Smooth muscle cell (in vitro differentiated cells): ENCODE measurements around the gene CFP. TPM values are rescaled to one million over a fixed set of nuclear protein-coding genes. Genes with fewer than 3 reads are reported as not detected.
A peak's percentile ranks its signal among the peaks of the same experiment; 100 is the strongest.

Experiments
- DNase-seq: peaks from one replicate; lab custom pipeline; 2025; ENCODE audit not compliant: unreplicated experiment; lab: John Stamatoyannopoulos, UW
- H2AFZ ChIP-seq: fragments of 200-600 bp; sonication (generic); 2 replicates; pipeline ENCODE4 v1.6.0; 2016; ENCODE audit warnings: antibody characterized with exemption, low read depth, mild to moderate bottlenecking
- H3F3A ChIP-seq: fragments of 200-600 bp; sonication (generic); 2 replicates; pipeline ENCODE4 v1.6.0; 2017; ENCODE audit warnings: antibody characterized with exemption, low read depth
- H3K27ac ChIP-seq: fragments of 200-600 bp; sonication (generic); 2 replicates; pipeline ENCODE4 v1.5.1; 2016; ENCODE audit warnings: low read depth, mild to moderate bottlenecking
- H3K27me3 ChIP-seq: fragments of 200-600 bp; sonication (generic); 2 replicates; pipeline ENCODE4 v1.6.1; 2016; ENCODE audit warnings: low read depth, mild to moderate bottlenecking
- H3K36me3 ChIP-seq: fragments of 200-600 bp; sonication (generic); 2 replicates; pipeline ENCODE4 v1.5.1; 2016; ENCODE audit warnings: low read depth
- H3K4me1 ChIP-seq: fragments of 200-600 bp; sonication (generic); 2 replicates; pipeline ENCODE4 v1.5.1; 2016; ENCODE audit warnings: low read depth
- H3K4me2 ChIP-seq: fragments of 200-600 bp; sonication (generic); 2 replicates; pipeline ENCODE4 v1.6.0; 2016; ENCODE audit warnings: mild to moderate bottlenecking
- H3K4me3 ChIP-seq: fragments of 200-600 bp; sonication (generic); 2 replicates; pipeline ENCODE4 v1.5.1; 2016; ENCODE audit warnings: mild to moderate bottlenecking
- H3K79me2 ChIP-seq: fragments of 200-600 bp; sonication (generic); 2 replicates; pipeline ENCODE4 v1.6.0; 2016; ENCODE audit warnings: low read depth, mild to moderate bottlenecking
- H3K9ac ChIP-seq: fragments of 200-600 bp; sonication (generic); 2 replicates; pipeline ENCODE4 v1.6.0; 2016; ENCODE audit warnings: low read depth
- H3K9me3 ChIP-seq: fragments of 200-600 bp; sonication (generic); replicated peaks from 2 replicates; pipeline ENCODE4 v1.5.1; 2016; ENCODE audit warnings: low read depth
- H4K20me1 ChIP-seq: fragments of 200-600 bp; sonication (generic); 2 replicates; pipeline ENCODE4 v1.6.0; 2016; ENCODE audit warnings: low read depth
- WGBS: methylation state at CpG from one replicate; pipeline ENCODE4 v1.1.7; 2016; ENCODE audit warnings: low lambda C conversion rate; 5-methylcytosine and 5-hydroxymethylcytosine counted together
- polyA plus RNA-seq: library from polyadenylated mRNA; unstranded; fragments of >200 nt; fragmentation: Nextera tagmentation; extraction: Ambion mirVana; gene quantifications from 2 replicates; pipeline ENCODE4 v1.2.1, GENCODE V29; 2016
- total RNA-seq: library from RNA; depleted of rRNA; stranded (reverse); fragments of >200 nt; gene quantifications from 2 replicates; pipeline ENCODE4 v1.2.3, GENCODE V29; 2014
- TF ChIP-seq, protein P1 (sequence below): fragments of 200-600 bp; sonication (generic); IDR thresholded peaks from 2 replicates; pipeline ENCODE4 v1.5.1; 2017; ENCODE audit warnings: borderline replicate concordance, mild to moderate bottlenecking, antibody characterized with exemption; ENCODE audit not compliant: insufficient read depth, poor library complexity, severe bottlenecking

The CFP gene
- total and polyA plus RNA-seq, 2 experiments from 2014 or later: 0.58 to 1.3 TPM

DNA sequence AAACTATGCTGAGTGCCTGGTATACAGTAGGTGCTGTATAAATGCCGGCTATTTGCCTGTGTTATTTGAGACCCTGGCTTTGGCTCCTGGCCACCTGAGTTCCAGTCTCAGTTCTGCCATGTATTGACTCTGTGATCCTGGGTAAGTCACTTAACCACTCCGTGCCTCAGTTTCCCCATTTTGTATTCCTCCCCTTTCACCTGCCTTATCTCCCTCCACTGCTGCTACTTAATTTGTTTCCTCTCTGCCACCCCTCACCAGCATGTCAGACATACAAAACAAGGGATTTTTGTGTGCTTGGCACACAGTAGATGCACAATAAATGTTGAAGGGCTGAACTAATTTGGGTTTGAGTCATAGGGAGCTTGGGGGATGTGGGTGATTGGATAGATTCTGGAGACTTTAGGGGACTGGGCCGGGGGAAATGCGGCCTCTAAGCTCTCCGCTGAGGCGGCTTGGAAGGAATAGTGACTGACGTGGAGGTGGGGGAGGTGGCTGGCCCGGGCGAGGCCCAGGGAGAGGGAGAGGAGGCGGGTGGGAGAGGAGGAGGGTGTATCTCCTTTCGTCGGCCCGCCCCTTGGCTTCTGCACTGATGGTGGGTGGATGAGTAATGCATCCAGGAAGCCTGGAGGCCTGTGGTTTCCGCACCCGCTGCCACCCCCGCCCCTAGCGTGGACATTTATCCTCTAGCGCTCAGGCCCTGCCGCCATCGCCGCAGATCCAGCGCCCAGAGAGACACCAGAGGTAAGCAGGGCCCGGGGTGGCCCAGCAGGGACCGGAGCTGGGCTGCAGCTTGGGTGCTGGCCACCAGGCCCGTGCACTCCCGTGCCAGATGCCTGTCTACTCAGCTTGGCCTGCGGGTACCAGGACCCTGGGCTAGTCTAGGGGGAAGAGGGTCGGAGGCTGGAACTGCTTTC lies 47.7 kb downstream of the CFP start, which contains the start of gene TIMP1:
Gene TIMP1 (plus strand): TSS at position 706 of the 917 bp plus-strand sequence. CDS start 980 bp downstream, outside the sequence.
- H3K4me1 ChIP-seq: no peaks in the 10 kb centered on the region
- peaks cover 29% of the 10 kb centered on the region for H4K20me1 ChIP-seq
- peaks cover 17% of the 10 kb centered on the region for H3K79me2 ChIP-seq
- 53% methylated on average over 24 of the region's 28 CpGs for WGBS
- H3K36me3 ChIP-seq: no peaks in the 10 kb centered on the region
- H3K27ac ChIP-seq: peak within 1 kb of the TSS; percentile 76
- no peaks in the 10 kb centered on the region for H3K27me3 ChIP-seq
- no peaks in the 10 kb centered on the region for H3F3A ChIP-seq
- H3K9me3 ChIP-seq: no peaks in the 10 kb centered on the region
- peak within 1 kb of the TSS; percentile 64 for H3K4me3 ChIP-seq
- TF ChIP-seq, protein P1, sequence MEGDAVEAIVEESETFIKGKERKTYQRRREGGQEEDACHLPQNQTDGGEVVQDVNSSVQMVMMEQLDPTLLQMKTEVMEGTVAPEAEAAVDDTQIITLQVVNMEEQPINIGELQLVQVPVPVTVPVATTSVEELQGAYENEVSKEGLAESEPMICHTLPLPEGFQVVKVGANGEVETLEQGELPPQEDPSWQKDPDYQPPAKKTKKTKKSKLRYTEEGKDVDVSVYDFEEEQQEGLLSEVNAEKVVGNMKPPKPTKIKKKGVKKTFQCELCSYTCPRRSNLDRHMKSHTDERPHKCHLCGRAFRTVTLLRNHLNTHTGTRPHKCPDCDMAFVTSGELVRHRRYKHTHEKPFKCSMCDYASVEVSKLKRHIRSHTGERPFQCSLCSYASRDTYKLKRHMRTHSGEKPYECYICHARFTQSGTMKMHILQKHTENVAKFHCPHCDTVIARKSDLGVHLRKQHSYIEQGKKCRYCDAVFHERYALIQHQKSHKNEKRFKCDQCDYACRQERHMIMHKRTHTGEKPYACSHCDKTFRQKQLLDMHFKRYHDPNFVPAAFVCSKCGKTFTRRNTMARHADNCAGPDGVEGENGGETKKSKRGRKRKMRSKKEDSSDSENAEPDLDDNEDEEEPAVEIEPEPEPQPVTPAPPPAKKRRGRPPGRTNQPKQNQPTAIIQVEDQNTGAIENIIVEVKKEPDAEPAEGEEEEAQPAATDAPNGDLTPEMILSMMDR: no peak
- no peak within 1 kb of the TSS for H2AFZ ChIP-seq
- peak; percentile 49 for DNase-seq
- peak within 1 kb of the TSS; percentile 86 for H3K4me2 ChIP-seq
- peak within 1 kb of the TSS; percentile 74 for H3K9ac ChIP-seq

DNA sequence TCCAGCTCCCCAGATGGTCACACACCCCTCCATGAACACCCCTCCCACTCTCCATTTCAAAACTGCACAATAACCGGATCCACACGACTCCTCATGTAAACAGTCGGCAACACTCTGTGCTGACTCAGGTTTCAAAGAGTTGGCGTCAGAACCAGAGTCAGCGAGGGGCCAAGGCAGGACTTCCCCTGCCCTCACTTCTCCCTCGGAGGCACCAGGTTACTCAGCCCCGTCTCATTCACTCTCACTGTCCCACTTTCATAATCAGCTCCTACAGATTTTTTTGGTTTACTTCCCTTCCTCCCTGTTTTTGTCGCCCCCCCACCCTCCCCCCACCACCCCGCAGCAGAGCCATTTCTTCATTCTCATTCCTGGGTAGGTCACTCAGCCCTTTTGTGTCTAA lies 50.2 kb downstream of the CFP start:
- H3K4me1 ChIP-seq: no peaks in the 10 kb centered on the region
- H3K4me2 ChIP-seq: no peak overlapping the region
- no peaks in the 10 kb centered on the region for H3K27me3 ChIP-seq
- 36% methylated on average over 9 of the region's 9 CpGs for WGBS
- no peak overlapping the region for H3K9ac ChIP-seq
- H3K79me2 ChIP-seq: peaks cover 17% of the 10 kb centered on the region
- H3F3A ChIP-seq: no peaks in the 10 kb centered on the region
- peak overlapping the region; percentile 56 for H3K27ac ChIP-seq
- no peak overlapping the region for H3K4me3 ChIP-seq
- DNase-seq: no peak
- H3K9me3 ChIP-seq: no peaks in the 10 kb centered on the region
- no peak overlapping the region for H2AFZ ChIP-seq
- H3K36me3 ChIP-seq: no peaks in the 10 kb centered on the region
- TF ChIP-seq, protein P1: no peak
- H4K20me1 ChIP-seq: peaks cover 12% of the 10 kb centered on the region

DNA sequence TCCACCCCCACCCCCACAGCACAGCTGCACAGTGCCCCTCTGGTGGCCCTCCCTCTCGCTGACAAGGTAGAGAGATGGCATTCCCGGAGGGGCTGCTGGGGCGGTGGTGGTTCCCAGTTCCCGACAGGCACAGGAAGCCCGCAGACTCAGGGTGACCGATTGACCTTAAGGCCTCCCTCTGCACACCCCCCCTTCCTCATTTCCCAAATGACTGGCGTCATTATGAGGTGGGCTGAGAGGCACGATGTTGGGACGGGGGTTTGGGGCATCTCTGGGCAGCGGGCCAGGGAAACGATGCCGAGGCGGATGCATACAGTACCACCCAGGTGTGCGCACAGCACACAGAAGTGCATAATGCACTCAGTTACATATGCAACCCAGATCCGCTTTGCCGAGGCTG lies 51.0 kb downstream of the CFP start:
- Histone ChIP-seq H4K20me1 (peaks cover 4% of the 10 kb centered on the region), H3K27me3 (no peaks in the 10 kb centered on the region), H3K4me1 (no peaks in the 10 kb centered on the region), H3K9ac (no peak overlapping the region), H3K4me3 (no peak overlapping the region), H3K79me2 (peaks cover 9% of the 10 kb centered on the region), H3F3A (no peaks in the 10 kb centered on the region), H3K9me3 (no peaks in the 10 kb centered on the region), H2AFZ (no peak overlapping the region), H3K36me3 (no peaks in the 10 kb centered on the region), H3K27ac (no peak overlapping the region), H3K4me2 (no peak overlapping the region)
- WGBS: 87% methylated on average over 12 of the region's 16 CpGs
- DNase-seq: no peak
- TF ChIP-seq, protein P1: no peak
